HG02678 (cell line): ENCODE results near the gene FHIT.

Source experiments
- ATAC-seq: cut with Tn5 transposase; IDR thresholded peaks from one replicate; pipeline ENCODE4 v1.9.1; 2021; ENCODE audit warnings: mild to moderate bottlenecking, moderate library complexity; ENCODE audit not compliant: unreplicated experiment

FHIT gene

DNA sequence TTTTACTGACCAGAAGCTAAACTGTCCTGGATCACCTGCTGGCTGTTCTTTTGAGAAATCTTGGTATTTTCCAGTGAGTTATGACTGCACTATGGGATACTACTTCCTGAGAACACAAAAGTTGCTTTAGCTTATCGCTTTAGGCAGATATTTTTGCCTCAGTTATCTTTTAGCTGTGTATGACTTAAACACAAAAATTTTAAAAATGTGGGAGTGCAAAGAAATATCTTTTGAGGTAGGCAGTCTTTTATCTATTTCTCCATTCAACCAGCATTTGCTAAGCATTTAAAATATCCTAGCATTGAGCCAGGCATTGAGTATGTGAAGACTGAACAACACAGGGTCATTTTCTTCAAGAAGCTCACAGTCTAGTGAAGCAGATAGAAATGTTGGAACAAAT lies 981.9 kb downstream of the FHIT start:
- no peak for ATAC-seq

DNA sequence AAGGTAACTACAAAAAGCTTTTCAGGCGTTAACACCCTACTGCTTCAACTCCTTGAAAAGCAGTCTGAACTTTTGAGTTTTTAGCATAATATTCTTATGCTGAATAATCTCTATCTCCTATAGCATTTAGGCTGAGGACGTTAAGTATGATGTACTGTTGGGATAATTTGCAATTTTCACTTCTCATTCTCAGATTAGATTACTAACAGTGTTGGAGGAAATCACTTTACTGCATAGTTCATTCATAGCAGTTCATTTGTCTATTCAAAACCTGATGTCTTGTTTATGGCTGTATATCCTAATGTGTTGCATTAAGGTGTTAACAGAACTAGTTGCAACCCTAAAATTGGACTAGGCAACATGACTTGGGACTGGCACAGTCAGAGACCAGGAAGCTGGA lies 983.1 kb downstream of the FHIT start:
- no peak for ATAC-seq

DNA sequence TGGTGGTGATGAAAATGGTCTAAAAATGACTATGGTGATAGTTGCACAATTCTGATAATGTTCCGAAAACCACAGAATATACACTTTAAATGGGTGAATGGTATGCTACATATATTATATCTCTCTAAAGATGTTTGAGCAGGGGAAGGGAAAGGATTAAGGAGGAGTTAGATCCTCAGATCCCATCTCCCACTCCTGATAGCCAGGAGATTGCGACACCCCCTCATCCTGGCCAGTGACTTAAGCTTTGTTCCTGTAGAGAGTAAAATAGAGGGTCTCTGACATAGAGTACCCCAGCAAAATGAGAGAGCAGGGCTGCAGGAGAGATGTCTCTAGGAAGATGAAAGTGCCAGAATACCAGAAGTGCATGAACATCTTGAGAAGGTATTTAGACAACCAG lies 984.8 kb downstream of the FHIT start:
- ATAC-seq = no peak

GRCh38 chr3:60263191-60263590 lies 988.1 kb downstream of the FHIT start:
- no peak for ATAC-seq

- no peak for ATAC-seq
Measured at GRCh38 chr3:60262546-60262945, 988.7 kb downstream of the FHIT start.

- no peak for ATAC-seq
Measured at GRCh38 chr3:60260546-60260945, 990.7 kb downstream of the FHIT start.

GRCh38 chr3:60250810-60251209 lies 1000.4 kb downstream of the FHIT start:
- no peak for ATAC-seq

DNA sequence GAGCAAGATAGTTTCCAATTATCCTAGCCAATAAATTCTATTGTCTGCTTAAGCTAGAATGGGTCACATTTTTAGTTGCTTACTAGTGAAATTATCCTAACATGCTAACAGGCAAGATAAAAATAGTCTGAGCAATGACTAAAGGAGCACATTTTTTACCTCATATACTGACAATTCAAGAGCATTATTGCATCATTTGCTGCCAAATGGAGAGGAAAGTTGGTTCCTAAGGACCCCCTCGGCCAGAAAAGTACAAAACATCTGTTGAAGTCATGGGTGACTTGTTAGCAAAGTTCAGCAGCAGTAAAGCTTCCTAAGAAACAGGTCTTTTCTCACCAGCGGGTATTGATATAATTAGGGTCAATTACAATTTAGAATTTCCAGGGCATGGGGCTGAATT lies 1001.0 kb downstream of the FHIT start:
- ATAC-seq = no peak

GRCh38 chr3:60246361-60246760 lies 1004.9 kb downstream of the FHIT start:
- no peak for ATAC-seq

DNA sequence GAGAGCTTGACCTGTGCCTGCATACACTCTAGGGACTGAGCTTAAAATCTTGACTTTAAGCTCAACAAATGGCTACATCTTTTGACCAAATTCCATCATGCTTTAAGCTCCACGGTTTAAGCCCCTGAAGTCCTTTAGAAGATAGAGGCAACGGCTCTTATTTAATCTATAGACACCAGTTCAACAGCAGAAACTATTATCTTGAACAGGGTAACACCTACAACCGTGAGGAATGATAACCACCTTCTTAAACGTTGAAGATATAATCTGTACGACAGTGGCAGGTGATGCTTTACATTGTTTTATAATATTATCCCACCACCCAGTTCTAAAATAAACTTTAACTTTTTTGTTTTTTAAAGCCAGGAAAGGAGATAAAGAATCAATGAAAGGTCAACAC lies 1007.8 kb downstream of the FHIT start:
- no peak for ATAC-seq

DNA sequence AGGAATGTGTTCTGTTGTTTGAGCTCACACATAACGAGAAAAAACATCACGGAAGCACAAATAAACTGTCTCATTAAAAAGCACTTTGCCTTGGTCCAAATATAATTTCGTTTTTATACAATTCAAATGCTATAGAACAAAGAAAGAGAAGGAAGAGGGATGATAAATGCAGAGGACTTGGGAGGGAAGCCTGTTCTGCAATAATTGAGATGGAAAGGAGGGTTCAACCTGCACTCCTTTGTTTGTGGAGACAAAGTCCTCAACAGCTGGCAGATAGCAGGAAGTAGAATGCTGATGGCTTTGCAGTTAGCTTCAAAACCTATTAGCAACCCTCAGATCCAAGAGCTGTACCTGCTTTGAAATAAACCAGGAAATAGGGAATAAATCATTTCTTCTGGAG lies 1010.8 kb downstream of the FHIT start:
- no peak for ATAC-seq

- no peak for ATAC-seq
Measured at GRCh38 chr3:60238550-60238949, 1012.7 kb downstream of the FHIT start.

GRCh38 chr3:60229502-60229901 lies 1021.8 kb downstream of the FHIT start:
- ATAC-seq = no peak

DNA sequence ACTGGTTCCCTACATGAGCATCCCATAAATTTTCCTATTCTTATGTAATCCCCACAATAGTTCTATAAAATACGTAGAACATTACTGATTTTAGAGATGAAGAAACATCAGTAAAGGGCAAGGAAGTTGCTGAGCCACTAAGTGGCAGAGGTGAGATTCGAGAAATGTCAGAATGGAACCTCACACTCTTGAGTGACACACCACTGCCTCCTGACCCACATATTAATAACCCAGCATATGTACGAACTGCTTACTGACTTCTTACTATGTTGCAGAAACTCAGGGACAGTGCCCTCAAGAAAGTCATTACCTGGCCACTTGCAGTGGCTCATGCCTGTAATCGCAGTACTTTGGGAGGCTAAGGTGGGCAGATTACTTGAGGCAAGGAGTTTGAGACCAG lies 1022.4 kb downstream of the FHIT start:
- ATAC-seq = no peak

DNA sequence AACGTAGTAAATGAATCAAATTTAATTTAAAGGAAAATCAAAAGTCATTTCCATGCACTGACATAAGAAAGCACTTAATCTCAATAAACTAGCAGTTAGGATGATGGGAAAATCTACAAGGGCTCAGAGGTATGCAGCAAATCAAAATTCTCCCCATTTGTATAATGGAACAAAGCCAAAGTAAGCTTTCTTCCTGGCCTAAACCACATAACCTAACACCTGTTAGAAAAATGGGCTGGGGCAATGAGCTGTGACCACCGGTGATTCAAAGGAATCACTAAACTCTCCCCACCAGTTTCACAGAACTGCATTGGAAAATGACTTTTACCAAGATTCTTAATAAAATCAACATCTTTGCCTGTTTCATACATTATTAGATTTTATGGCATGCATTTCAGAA lies 1024.3 kb downstream of the FHIT start:
- no peak for ATAC-seq

DNA sequence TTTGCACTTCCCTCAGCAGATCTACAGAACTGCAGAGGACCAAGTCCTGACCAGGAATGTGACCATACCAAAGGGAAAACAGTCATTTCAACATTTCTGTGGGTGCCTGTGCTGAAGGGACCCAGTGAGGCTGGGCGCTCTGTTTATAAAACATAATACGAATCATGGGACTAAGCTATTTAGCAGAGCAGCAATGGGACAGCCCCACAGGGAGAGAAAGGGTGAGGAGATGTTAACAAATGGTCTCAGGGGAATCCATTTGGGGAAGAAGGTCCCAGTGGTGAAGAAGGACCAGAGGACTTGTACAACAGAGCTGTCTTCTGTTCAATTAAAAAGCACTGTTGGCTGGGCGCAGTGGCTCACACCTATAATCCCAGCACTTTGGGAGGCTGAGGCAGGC lies 1025.4 kb downstream of the FHIT start:
- no peak for ATAC-seq

DNA sequence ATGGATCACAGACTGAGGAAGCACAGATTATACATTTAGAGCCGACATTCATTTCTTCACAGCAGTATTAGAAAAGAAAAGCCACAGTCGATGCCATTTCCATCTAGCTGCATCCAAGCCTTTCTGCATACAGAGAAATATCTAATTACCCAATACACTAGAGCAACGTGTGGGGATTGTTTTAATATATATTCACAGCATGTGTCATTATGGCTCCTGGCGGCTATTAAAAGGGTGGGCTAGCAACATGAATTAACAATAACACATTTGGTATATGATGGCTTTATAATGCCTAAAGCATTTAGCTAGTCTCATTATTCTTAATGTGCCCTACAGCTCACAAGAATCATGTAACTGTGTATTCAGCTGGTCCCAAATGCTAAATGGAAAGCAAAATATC lies 1030.5 kb downstream of the FHIT start:
- no peak for ATAC-seq

DNA sequence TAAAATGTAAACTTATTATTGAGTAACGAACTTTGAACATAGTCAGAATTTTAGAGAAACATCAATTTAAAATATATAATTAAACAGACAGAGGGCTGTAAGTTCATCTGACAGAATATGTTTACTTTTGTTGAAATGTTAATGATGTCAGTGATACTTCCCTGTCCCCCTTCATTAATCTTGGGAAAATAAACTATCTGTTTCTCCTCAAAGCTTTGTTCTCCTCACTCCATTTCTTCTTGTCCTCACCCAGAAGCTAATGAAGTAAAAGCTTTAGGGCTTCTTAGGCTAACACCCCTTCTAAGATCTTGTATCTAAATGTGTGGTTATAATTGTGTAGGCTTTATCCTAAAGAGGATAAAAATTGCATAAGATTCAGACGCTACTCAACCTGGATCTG lies 1031.8 kb downstream of the FHIT start:
- ATAC-seq = no peak

GRCh38 chr3:60217156-60217911 lies 1033.9 kb downstream of the FHIT start:
- ATAC-seq = no peak

DNA sequence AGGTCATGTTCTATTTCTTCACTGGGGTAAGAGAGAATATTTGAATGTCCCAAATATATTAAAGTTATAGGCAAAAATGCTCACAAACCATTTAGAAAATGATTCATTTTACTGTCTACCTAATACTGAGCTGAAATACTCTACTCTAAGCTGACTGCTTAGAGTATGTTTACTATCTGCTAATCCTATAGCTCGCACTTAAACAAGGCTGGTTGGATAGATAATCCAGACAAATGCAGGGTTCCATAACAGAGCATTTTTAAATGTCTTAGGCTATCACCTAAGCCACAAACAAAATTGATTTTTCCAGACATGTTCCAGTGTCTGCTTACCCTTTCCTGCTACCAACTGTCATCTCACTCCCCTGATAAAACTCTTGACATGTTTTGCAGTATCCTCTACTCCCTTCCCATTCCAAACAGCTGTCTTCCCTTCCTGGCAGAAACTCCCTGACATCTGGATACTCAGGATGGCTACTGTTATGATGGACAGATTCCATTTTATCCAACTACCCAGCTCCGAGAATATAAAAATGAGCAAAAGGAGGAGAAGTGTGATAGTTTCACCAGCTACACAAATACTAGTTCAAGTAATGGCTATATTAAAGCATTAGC lies 1034.7 kb downstream of the FHIT start:
- ATAC-seq = no peak

DNA sequence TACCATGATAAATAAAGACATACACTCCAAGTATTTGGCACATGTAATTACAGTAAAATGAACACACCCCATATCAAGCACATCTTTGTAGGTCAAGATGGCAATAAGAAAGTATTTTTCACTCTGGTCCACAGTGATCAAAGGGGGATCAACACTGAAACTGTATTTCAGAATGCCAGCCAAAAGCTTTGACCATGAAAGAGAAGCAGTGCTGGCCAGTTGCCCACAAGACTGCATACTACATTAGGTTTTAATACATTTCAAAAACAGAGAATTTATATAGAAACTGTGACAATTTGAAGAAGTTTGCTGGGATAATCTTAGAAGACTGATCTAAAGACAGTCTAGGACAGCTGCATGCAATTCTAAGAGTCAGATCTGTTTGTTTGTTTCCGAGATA lies 1035.3 kb downstream of the FHIT start:
- ATAC-seq = no peak

DNA sequence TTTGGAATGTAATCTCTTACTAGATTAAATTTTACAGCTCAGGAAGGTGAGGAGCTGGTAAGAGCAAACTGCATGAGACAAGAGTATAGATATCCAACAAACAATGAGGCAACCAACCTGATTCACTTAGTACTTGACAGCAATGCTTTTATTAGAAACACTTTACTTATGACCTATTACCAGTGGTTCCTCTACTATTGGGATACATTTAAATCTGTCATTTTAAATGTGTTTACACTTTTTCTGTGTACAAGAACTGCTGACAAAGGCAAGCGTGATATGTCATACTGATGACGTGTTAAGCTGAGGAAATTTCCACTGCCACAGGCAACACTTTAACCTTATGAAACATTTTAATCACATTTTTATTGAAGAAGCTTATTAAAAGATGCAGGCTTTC lies 1043.3 kb downstream of the FHIT start:
- no peak for ATAC-seq

GRCh38 chr3:60206206-60206605 lies 1045.0 kb downstream of the FHIT start:
- ATAC-seq = no peak
